Panc1 (cell line): ENCODE data around the gene SEH1L.

Source experiments
- POLR2AphosphoS5 ChIP-seq: IDR thresholded peaks from 2 replicates; pipeline ENCODE4 v1.6.1; 2012; ENCODE audit warnings: mild to moderate bottlenecking, low read depth, low read length, moderate library complexity
- TCF7L2 ChIP-seq: IDR thresholded peaks from 2 replicates; pipeline ENCODE4 v1.6.1; 2011; ENCODE audit warnings: mild to moderate bottlenecking, low read depth, low read length, inconsistent platforms
- TF ChIP-seq, protein P1 (sequence below): fragments of 450-650 bp; IDR thresholded peaks from 2 replicates; pipeline ENCODE4 v1.5.1; 2017; ENCODE audit warnings: mild to moderate bottlenecking

DNA sequence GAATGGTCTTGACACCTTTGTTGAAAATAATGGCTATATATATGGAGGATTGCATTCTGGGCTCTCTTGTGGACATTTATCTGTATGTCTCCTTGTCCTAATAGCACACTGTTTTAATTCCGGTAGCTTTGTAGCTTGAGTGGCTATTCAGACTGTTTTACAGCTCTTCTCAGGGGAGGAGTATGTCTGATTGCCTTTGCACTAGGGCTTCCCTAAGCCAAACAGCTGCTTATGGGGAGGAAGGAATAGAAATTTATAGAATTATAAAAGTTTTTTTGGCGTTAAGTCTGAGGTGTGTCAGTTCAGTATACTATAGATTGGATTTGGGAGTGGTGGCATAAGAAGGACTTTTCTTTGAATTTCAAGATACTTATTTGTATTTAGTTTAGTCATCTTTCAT, 12.6 kb downstream of the SEH1L start:
- TF ChIP-seq TCF7L2 (no peak), POLR2AphosphoS5 (no peak)
- TF ChIP-seq, protein P1, sequence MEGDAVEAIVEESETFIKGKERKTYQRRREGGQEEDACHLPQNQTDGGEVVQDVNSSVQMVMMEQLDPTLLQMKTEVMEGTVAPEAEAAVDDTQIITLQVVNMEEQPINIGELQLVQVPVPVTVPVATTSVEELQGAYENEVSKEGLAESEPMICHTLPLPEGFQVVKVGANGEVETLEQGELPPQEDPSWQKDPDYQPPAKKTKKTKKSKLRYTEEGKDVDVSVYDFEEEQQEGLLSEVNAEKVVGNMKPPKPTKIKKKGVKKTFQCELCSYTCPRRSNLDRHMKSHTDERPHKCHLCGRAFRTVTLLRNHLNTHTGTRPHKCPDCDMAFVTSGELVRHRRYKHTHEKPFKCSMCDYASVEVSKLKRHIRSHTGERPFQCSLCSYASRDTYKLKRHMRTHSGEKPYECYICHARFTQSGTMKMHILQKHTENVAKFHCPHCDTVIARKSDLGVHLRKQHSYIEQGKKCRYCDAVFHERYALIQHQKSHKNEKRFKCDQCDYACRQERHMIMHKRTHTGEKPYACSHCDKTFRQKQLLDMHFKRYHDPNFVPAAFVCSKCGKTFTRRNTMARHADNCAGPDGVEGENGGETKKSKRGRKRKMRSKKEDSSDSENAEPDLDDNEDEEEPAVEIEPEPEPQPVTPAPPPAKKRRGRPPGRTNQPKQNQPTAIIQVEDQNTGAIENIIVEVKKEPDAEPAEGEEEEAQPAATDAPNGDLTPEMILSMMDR, result no peak
